Upper lobe of left lung (tissue), 4 donors: ENCODE measurements around the gene LMO4.

Experiments
- CTCF ChIP-seq, 6 experiments: fragments of 450-650 bp in 4 of 6; fragments of 200-600 bp in 2 of 6; sonication (generic) in 2 of 6; IDR thresholded peaks; one replicate each; pipeline ENCODE4 v1.5.1; 2016 to 2019; ENCODE audit warnings: antibody characterized with exemption in 6 of 6
- EP300 ChIP-seq, 4 donors: sonication (generic); formaldehyde crosslinking; IDR thresholded peaks; one replicate each; pipeline ENCODE4 v1.5.1; 2017; ENCODE audit warnings: antibody characterized with exemption in 4 of 4, control low read depth in 2 of 4
- POLR2A ChIP-seq, 4 donors: fragments of 450-650 bp; IDR thresholded peaks; one replicate each; pipeline ENCODE4 v1.5.1; 2016 to 2017; ENCODE audit warnings: antibody characterized with exemption in 4 of 4, mild to moderate bottlenecking in 2 of 4
- POLR2AphosphoS5 ChIP-seq, 2 donors: sonication (generic); formaldehyde crosslinking; IDR thresholded peaks; one replicate each; pipeline ENCODE4 v1.5.1; 2017; ENCODE audit warnings: antibody characterized with exemption in 2 of 2

- no peak for TF ChIP-seq CTCF (IDR thresholded peaks at IDR 0.05)
- no peak for TF ChIP-seq POLR2AphosphoS5 (IDR thresholded peaks at IDR 0.05)
- TF ChIP-seq POLR2A (IDR thresholded peaks at IDR 0.05): no peak
- TF ChIP-seq EP300 (IDR thresholded peaks at IDR 0.05): no peak
Observed at GRCh38 chr1:87296206-87296605, 32.5 kb upstream of the LMO4 start.
